Activated CD4-positive, alpha-beta memory T cell treated with anti-CD3 and anti-CD28 coated beads, Interleukin-2, amount 10 ng/mL, durations not matched to agents 7 days and 5 days (primary cell): ENCODE data around the gene CPLANE1. TPM values are rescaled to one million over a fixed set of nuclear protein-coding genes. Genes with fewer than 3 reads are reported as not detected.
A peak's percentile ranks its signal among the peaks of the same experiment; 100 is the strongest.

Experiments used
- CTCF ChIA-PET: fragments of 350-600 bp; sonication (Branson Sonifier 250); formaldehyde crosslinking; loops from one replicate; lab custom pipeline; 2021; ENCODE audit warnings: antibody characterized with exemption, inconsistent platforms; lab: Charles Lee
- POLR2A ChIA-PET: fragments of 350-600 bp; sonication (Branson Sonifier 250); formaldehyde crosslinking; loops from one replicate; lab custom pipeline; 2021; ENCODE audit warnings: antibody characterized with exemption; lab: Charles Lee
- DNase-seq: peaks from one replicate; pipeline ENCODE4 v3.0.0-alpha.2; 2020
- H3K27ac Mint-ChIP-seq: one replicate; pipeline ENCODE4 v1.8.0; 2021; ENCODE audit warnings: mild to moderate bottlenecking, mixed read lengths
- H3K27me3 Mint-ChIP-seq: one replicate; pipeline ENCODE4 v1.8.0; 2021; ENCODE audit warnings: mixed read lengths
- H3K36me3 Mint-ChIP-seq: one replicate; pipeline ENCODE4 v1.8.0; 2021; ENCODE audit warnings: low read depth, mixed read lengths
- H3K4me1 Mint-ChIP-seq: one replicate; pipeline ENCODE4 v1.8.0; 2021; ENCODE audit warnings: mixed read lengths
- H3K4me3 Mint-ChIP-seq: one replicate; pipeline ENCODE4 v1.8.0; 2021; ENCODE audit warnings: mild to moderate bottlenecking, mixed read lengths
- H3K9me3 Mint-ChIP-seq: one replicate; pipeline ENCODE4 v1.8.0; 2021; ENCODE audit warnings: mixed read lengths
- total RNA-seq, 2 experiments: library from RNA; stranded (reverse); gene quantifications; one replicate each; pipeline ENCODE4 v1.2.3, GENCODE V29; 2021

The CPLANE1 gene
- total RNA-seq, 2 experiments from 2014 or later: 5.5 to 5.8 TPM

DNA sequence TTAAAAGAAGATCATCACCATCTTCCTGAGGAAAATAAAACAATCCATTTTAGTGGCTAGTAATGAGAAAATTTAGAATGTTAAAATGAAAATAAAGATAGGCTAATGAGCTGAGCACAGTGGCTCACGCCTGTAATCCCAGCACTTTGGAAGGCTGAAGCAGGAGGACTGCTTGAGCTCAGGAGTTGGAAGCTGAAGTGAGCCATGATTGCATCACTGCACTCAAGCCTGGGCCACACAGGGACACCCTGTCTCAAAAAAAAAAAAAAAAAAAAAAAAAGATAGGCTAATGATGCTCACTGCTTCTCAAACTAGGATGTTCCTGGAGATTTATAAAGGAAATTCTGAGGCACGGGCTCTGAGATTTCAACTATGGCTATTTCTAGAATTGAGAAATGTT, 50.3 kb downstream of the CPLANE1 start:
- no peak for DNase-seq
- H3K36me3 Mint-ChIP-seq: peaks cover 9% of the 10 kb centered on the region
- ChIA-PET POLR2A (interaction anchor here (2.2 to 2.6 kb wide), 2 partner anchors 10 to 172 kb away, joined by 7 to 9 read pairs; partner anchors contain the start of gene NUP155), CTCF (interaction anchor here (1.2 kb wide), 1 partner anchor 22 kb away, joined by 3 read pairs; no protein-coding TSS in a partner anchor)
- peaks cover 20% of the 10 kb centered on the region for H3K4me1 Mint-ChIP-seq
- no peak overlapping the region for H3K27ac Mint-ChIP-seq
- no peaks in the 10 kb centered on the region for H3K9me3 Mint-ChIP-seq
- H3K27me3 Mint-ChIP-seq: no peaks in the 10 kb centered on the region
- no peak overlapping the region for H3K4me3 Mint-ChIP-seq

DNA sequence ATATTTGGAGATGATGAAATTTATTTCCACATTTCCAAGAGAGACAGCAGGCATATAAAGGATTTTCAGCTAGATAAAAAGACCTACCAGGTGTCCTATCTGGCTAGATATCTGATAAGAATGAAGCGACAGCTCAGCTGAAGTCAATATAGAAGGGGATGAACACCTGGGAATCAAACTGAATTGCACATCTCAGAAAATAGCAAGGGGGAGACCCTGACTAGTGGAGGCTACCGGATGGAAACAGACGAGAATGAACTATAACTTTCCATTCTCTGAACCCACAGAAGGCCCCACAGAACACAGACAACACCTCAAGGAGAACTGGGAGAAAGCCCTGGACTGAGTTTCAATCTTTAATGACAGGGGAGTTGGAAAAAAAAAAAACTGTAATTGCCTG, 51.1 kb downstream of the CPLANE1 start:
- H3K4me3 Mint-ChIP-seq: peak overlapping the region; percentile 51
- ChIA-PET CTCF (interaction anchor here (0.7 kb wide), 1 partner anchor 40 kb away, joined by 5 read pairs; no protein-coding TSS in a partner anchor), POLR2A (interaction anchor here (2.2 to 2.6 kb wide), 2 partner anchors 11 to 173 kb away, joined by 7 to 9 read pairs; partner anchors contain the start of gene NUP155)
- peaks cover 20% of the 10 kb centered on the region for H3K4me1 Mint-ChIP-seq
- DNase-seq: no peak
- H3K9me3 Mint-ChIP-seq: no peaks in the 10 kb centered on the region
- peaks cover 9% of the 10 kb centered on the region for H3K36me3 Mint-ChIP-seq
- peak overlapping the region; percentile 72 for H3K27ac Mint-ChIP-seq
- H3K27me3 Mint-ChIP-seq: no peaks in the 10 kb centered on the region

DNA sequence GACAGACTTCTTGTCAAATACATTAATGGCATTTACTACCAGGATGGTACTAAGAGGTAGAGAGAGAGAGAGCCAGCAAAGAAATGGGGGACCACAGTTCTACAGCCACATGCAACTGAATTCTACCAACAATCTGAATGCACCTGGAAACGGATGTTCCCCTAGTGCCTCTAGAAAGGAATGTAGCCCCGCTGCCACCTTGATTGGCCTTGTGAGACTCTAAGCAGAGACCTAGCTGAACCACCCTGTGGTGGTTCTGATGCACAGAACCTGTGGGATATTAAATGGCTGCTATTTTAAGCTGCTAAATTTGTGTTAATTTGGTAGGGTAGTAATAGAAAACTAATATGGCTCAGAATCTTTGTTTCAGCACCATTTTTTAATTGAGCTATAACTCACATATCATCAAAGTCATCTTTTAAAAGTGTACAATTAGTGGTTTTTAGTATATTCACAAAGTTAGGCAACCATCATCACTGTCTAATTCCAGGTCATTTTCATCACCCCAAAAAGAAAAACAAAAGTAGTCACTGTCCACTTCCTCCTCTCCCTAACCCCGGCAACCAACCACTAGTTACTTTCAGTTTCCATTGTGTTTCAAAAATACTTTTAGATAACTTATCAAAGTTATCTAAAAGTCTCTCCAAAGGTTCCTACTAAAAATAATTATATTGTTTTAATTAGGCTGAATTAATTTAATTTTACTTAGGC, 51.7 kb downstream of the CPLANE1 start:
- peaks cover 9% of the 10 kb centered on the region for H3K36me3 Mint-ChIP-seq
- peak overlapping the region; percentile 69 for H3K4me3 Mint-ChIP-seq
- H3K4me1 Mint-ChIP-seq: peaks cover 20% of the 10 kb centered on the region
- H3K27ac Mint-ChIP-seq: peak overlapping the region; percentile 72
- CTCF ChIA-PET: interaction anchor here (0.7 kb wide), 1 partner anchor 40 kb away, joined by 5 read pairs; no protein-coding TSS in a partner anchor
- DNase-seq: peak; percentile 20
- H3K9me3 Mint-ChIP-seq: no peaks in the 10 kb centered on the region
- POLR2A ChIA-PET: interaction anchor here (2.2 to 2.6 kb wide), 2 partner anchors 12 to 173 kb away, joined by 7 to 9 read pairs; partner anchors contain the start of gene NUP155
- no peaks in the 10 kb centered on the region for H3K27me3 Mint-ChIP-seq

GRCh38 chr5:37190592-37190991, 58.6 kb downstream of the CPLANE1 start:
- no peaks in the 10 kb centered on the region for H3K4me1 Mint-ChIP-seq
- ChIA-PET CTCF (no interaction called here), POLR2A (no interaction called here)
- H3K27me3 Mint-ChIP-seq: no peaks in the 10 kb centered on the region
- no peak overlapping the region for H3K27ac Mint-ChIP-seq
- H3K4me3 Mint-ChIP-seq: no peak overlapping the region
- peaks cover 7% of the 10 kb centered on the region for H3K36me3 Mint-ChIP-seq
- H3K9me3 Mint-ChIP-seq: no peaks in the 10 kb centered on the region
- DNase-seq: no peak

DNA sequence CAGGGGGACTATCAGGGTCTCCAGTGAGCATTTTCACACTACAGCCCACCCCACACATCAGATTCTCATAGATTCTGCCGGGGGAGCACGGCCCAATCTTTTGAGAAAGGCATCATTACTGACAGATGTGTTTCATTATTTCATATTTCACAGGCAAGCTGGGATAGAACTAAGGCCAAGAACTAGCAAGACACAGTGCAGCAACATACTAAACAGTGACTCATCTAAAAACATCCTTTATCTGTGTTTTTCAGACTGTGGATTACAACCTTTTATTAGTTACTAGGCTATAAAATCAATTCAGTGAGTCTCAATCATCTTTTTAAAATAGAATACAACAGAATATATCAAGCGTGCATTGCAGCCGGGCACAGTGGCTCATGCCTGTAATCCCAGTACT, 59.8 kb downstream of the CPLANE1 start:
- ChIA-PET CTCF (no interaction called here), POLR2A (no interaction called here)
- Mint-ChIP-seq H3K4me1 (no peaks in the 10 kb centered on the region), H3K27me3 (no peaks in the 10 kb centered on the region), H3K36me3 (peaks cover 7% of the 10 kb centered on the region), H3K4me3 (no peak overlapping the region), H3K27ac (no peak overlapping the region), H3K9me3 (no peaks in the 10 kb centered on the region)
- no peak for DNase-seq

DNA sequence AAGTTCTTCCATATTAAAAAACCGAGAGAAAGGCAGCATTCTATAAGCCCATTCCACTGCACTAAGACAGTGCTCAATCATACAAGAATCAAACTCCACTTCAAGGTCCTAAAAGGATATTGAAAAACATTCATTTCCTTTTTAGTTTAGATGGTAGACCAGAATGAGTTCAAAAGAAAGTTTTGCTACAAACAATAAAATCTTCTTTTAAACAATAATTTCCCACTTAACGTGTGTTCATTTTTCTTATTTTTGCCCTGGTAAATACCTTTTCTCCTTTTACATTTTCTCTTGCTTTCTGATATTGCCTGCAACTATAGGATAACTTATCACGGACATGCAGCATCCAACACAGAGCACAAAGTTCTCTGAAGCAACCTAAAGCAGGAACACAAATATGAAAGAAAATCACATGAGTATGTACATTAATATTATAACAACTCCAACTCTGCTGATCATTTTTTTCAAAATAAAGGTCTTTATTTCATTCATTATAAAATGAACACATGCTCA, 61.7 kb downstream of the CPLANE1 start:
- Mint-ChIP-seq H3K9me3 (no peaks in the 10 kb centered on the region), H3K36me3 (peaks cover 17% of the 10 kb centered on the region), H3K4me1 (no peaks in the 10 kb centered on the region), H3K4me3 (no peak overlapping the region), H3K27ac (no peak overlapping the region), H3K27me3 (no peaks in the 10 kb centered on the region)
- POLR2A ChIA-PET: no interaction called here
- DNase-seq: no peak
- CTCF ChIA-PET: no interaction called here

- no peak for DNase-seq
- Mint-ChIP-seq H3K27me3 (no peaks in the 10 kb centered on the region), H3K36me3 (peaks cover 18% of the 10 kb centered on the region), H3K4me1 (peaks cover 3% of the 10 kb centered on the region), H3K9me3 (no peaks in the 10 kb centered on the region), H3K4me3 (no peak overlapping the region), H3K27ac (no peak overlapping the region)
- POLR2A ChIA-PET: no interaction called here
- CTCF ChIA-PET: interaction anchor here (0.6 kb wide), 1 partner anchor 141 kb away, joined by 5 read pairs; no protein-coding TSS in a partner anchor
These were observed 64.3 kb downstream of the CPLANE1 start for GRCh38 chr5:37184748-37185364.

DNA sequence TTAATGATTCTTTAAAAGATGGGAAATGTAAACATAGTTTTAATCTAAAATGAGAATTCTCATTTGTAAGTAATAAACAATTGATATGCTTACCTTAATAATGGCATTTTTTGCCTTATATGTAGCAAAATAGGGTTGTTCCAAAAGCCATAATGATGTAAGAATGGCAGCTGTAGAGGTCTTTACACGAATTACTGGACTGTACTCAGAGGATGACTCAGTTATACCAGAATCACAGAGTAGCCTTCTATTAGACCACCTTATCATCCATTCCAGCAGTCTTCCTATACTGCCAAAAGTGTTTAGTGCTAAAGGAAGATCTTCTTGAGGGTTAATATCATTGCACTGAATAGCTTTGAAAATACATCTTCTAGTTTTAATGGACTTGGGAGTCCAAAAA, 66.5 kb downstream of the CPLANE1 start:
- H3K4me3 Mint-ChIP-seq: no peak overlapping the region
- peaks cover 16% of the 10 kb centered on the region for H3K36me3 Mint-ChIP-seq
- H3K9me3 Mint-ChIP-seq: no peaks in the 10 kb centered on the region
- H3K4me1 Mint-ChIP-seq: peaks cover 3% of the 10 kb centered on the region
- H3K27ac Mint-ChIP-seq: no peak overlapping the region
- CTCF ChIA-PET: no interaction called here
- POLR2A ChIA-PET: no interaction called here
- no peak for DNase-seq
- no peaks in the 10 kb centered on the region for H3K27me3 Mint-ChIP-seq

DNA sequence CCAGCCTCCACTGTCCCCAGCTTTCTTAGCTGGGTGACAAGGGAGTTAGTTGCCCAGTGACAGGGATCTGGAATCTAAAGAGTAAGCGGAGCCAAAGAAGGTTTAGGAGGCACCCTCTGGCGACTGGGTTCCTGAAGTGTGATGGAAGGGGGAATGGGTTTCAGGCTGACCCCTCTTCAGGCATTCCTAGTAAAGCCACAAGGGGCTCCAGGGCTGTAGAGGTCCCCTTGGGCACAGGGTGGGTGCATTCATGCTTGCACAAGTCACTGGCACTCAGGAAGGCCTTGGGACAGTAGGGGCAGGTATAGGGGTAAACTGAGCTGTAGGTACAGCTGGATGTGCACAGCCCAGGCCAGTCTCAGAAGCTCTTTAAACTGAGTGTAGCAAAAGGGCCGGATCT, 74.2 kb downstream of the CPLANE1 start:
- no peak overlapping the region for H3K4me3 Mint-ChIP-seq
- H3K9me3 Mint-ChIP-seq: no peaks in the 10 kb centered on the region
- no peak for DNase-seq
- peaks cover 15% of the 10 kb centered on the region for H3K36me3 Mint-ChIP-seq
- POLR2A ChIA-PET: no interaction called here
- H3K27me3 Mint-ChIP-seq: no peaks in the 10 kb centered on the region
- no peak overlapping the region for H3K27ac Mint-ChIP-seq
- no peaks in the 10 kb centered on the region for H3K4me1 Mint-ChIP-seq
- CTCF ChIA-PET: no interaction called here

- no peaks in the 10 kb centered on the region for H3K4me1 Mint-ChIP-seq
- H3K36me3 Mint-ChIP-seq: peaks cover 24% of the 10 kb centered on the region
- no peaks in the 10 kb centered on the region for H3K27me3 Mint-ChIP-seq
- no peak overlapping the region for H3K4me3 Mint-ChIP-seq
- no peak overlapping the region for H3K27ac Mint-ChIP-seq
- DNase-seq: no peak
- no peaks in the 10 kb centered on the region for H3K9me3 Mint-ChIP-seq
- ChIA-PET POLR2A (no interaction called here), CTCF (no interaction called here)
These were observed 76.2 kb downstream of the CPLANE1 start for GRCh38 chr5:37172957-37173356.

GRCh38 chr5:37170856-37171255, 78.3 kb downstream of the CPLANE1 start:
- Mint-ChIP-seq H3K4me1 (no peaks in the 10 kb centered on the region), H3K27me3 (no peaks in the 10 kb centered on the region), H3K4me3 (no peak overlapping the region), H3K9me3 (no peaks in the 10 kb centered on the region), H3K36me3 (peaks cover 24% of the 10 kb centered on the region), H3K27ac (no peak overlapping the region)
- CTCF ChIA-PET: no interaction called here
- POLR2A ChIA-PET: no interaction called here
- DNase-seq: no peak

DNA sequence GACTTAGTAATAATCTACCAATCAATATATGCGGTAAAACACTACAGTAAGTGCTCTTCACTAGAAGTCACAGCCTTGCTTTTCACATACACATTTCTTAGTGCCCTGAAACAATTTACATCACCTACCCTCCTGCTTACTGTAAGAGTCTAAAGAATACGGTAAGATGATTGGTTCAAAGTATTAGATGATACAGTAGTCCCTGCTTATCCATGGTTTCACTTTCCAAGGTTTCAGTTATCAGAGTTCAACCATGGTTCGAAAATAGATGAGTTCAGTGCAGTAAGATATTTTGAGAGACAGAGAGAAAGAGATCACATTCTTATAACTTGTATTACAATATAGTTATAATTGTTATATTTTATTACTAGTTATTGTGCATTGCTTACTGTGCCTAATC, 83.0 kb downstream of the CPLANE1 start:
- H3K36me3 Mint-ChIP-seq: peaks cover 18% of the 10 kb centered on the region
- DNase-seq: no peak
- ChIA-PET POLR2A (no interaction called here), CTCF (no interaction called here)
- no peaks in the 10 kb centered on the region for H3K9me3 Mint-ChIP-seq
- H3K4me1 Mint-ChIP-seq: no peaks in the 10 kb centered on the region
- no peaks in the 10 kb centered on the region for H3K27me3 Mint-ChIP-seq
- H3K27ac Mint-ChIP-seq: no peak overlapping the region
- no peak overlapping the region for H3K4me3 Mint-ChIP-seq

DNA sequence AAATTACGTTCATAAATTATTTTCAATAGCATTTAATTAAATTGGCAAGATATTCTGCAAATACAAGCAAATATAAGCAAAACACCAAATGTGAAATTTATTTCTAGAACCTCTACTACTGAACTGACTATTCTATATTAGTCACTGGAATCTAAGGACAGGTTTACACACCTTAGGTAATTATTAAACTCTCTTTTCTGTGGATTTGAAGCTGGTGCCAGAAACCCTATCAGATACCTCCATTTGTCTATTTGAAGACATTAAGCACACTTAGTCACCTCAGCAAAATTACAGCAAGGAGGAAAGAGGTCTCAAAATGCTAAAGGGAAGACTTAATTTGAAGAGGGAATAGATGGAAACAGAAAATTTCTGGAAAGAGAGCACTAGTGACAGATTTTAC, 83.4 kb downstream of the CPLANE1 start:
- Mint-ChIP-seq H3K4me3 (no peak overlapping the region), H3K9me3 (no peaks in the 10 kb centered on the region), H3K27ac (no peak overlapping the region), H3K27me3 (no peaks in the 10 kb centered on the region), H3K4me1 (no peaks in the 10 kb centered on the region), H3K36me3 (peaks cover 17% of the 10 kb centered on the region)
- no peak for DNase-seq
- POLR2A ChIA-PET: no interaction called here
- CTCF ChIA-PET: no interaction called here
